GM12878 (cell line): ENCODE results near the gene IFI6. TPM values are rescaled to one million over a fixed set of nuclear protein-coding genes. Genes with fewer than 3 reads are reported as not detected.

Experiments
- polyA plus RNA-seq, 11 experiments: library from polyadenylated mRNA; depleted of rRNA in 4 of 11; unstranded in 6 of 11; stranded (reverse) in 5 of 11; fragments of >200 nt; fragmentation: Nextera tagmentation in 4 of 11; fragmentation: Illumina TruSeq in 1 of 11; extraction: Ambion mirVana in 4 of 11; extraction: Trizol in 1 of 11; gene quantifications; 1 replicate in 1 of 11; 2 replicates in 10 of 11; pipeline versions ENCODE4 v1.2.1 to v1.2.3, GENCODE V29; 2011 to 2016; ENCODE audit warnings: inconsistent platforms in 2 of 11, missing spikeins in 2 of 11, low read depth in 1 of 11
- small RNA-seq: library from RNA; depleted of rRNA; stranded (forward); fragments of <200 nt; gene quantifications from one replicate; pipeline ENCODE3, GENCODE V24; 2014
- total RNA-seq, 4 experiments: library from RNA; depleted of rRNA in 3 of 4; stranded (reverse); fragments of >200 nt in 3 of 4; fragmentation: Illumina TruSeq in 1 of 4; extraction: Trizol in 1 of 4; gene quantifications; 2 replicates each; pipeline versions ENCODE4 v1.2.1 to v1.2.3, GENCODE V29; 2013 to 2021

Gene IFI6
- total and polyA plus RNA-seq, 10 of the 15 experiments (the other 5 are each of a cell fraction or from before 2014, with no cell fraction given), result 5.6 to 123 (median 69.0) TPM

Small RNA genes within 50 kb of the gene (small RNA-seq; reads per million reads assigned to genes)
- not detected for gene AL031729.1
- not detected for gene RNU6-424P
- not detected for gene RNU6-949P

Other genes starting within 250 kb of the IFI6 start
Only the 7 nearest of the 8 such genes appear.
- gene WASF2, start 182.0 kb downstream of the IFI6 start, total RNA-seq (2014; rRNA removed), result 13.5 and 15.6 TPM in 2 replicates
- gene WASF2, start 182.0 kb downstream of the IFI6 start, total RNA-seq (2014; rRNA removed; fragmentation: Illumina TruSeq; extraction: Trizol), result 18.4 TPM in 2 replicates
- 111 and 112 TPM in 2 replicates for gene WASF2, start 182.0 kb downstream of the IFI6 start, total RNA-seq (2021)
- 20.9 and 40.8 TPM in 2 replicates for gene WASF2, start 182.0 kb downstream of the IFI6 start, polyA plus RNA-seq (2011; rRNA removed)
- 67.6 and 74.8 TPM in 2 replicates for gene WASF2, start 182.0 kb downstream of the IFI6 start, polyA plus RNA-seq (2014; fragmentation: Illumina TruSeq; extraction: Trizol)
- 1 to 10 TPM; 7.0 to 9.3 TPM for gene WASF2, start 182.0 kb downstream of the IFI6 start, polyA plus RNA-seq (2014; fragmentation: Nextera tagmentation; extraction: Ambion mirVana)
- 33.4 and 43.0 TPM in 2 replicates for gene WASF2, start 182.0 kb downstream of the IFI6 start, polyA plus RNA-seq (2014; rRNA removed)
- 100 to 1,000 TPM in 1 of 2 experiments, 10 to 100 TPM in 1; 98.6 to 103 TPM for gene WASF2, start 182.0 kb downstream of the IFI6 start, polyA plus RNA-seq (2016; fragmentation: Nextera tagmentation; extraction: Ambion mirVana)
- 1.1 and 2.0 TPM in 2 replicates for gene AHDC1, start 68.0 kb downstream of the IFI6 start, total RNA-seq (2014; rRNA removed)
- 0.85 and 1.1 TPM in 2 replicates for gene AHDC1, start 68.0 kb downstream of the IFI6 start, total RNA-seq (2014; rRNA removed; fragmentation: Illumina TruSeq; extraction: Trizol)
- gene AHDC1, start 68.0 kb downstream of the IFI6 start, total RNA-seq (2021), result 10.6 and 13.0 TPM in 2 replicates
- 1.1 and 1.2 TPM in 2 replicates for gene AHDC1, start 68.0 kb downstream of the IFI6 start, polyA plus RNA-seq (2011; rRNA removed)
- gene AHDC1, start 68.0 kb downstream of the IFI6 start, polyA plus RNA-seq (2014; fragmentation: Illumina TruSeq; extraction: Trizol), result 1.3 and 1.9 TPM in 2 replicates
- gene AHDC1, start 68.0 kb downstream of the IFI6 start, polyA plus RNA-seq (2014; fragmentation: Nextera tagmentation; extraction: Ambion mirVana), result under 1 TPM; 0.21 to 0.26 TPM
- gene AHDC1, start 68.0 kb downstream of the IFI6 start, polyA plus RNA-seq (2014; rRNA removed), result 5.3 and 7.4 TPM in 2 replicates
- 1 to 10 TPM; 1.4 to 2.0 TPM for gene AHDC1, start 68.0 kb downstream of the IFI6 start, polyA plus RNA-seq (2016; fragmentation: Nextera tagmentation; extraction: Ambion mirVana)
- 97.3 and 105 TPM in 2 replicates for gene FGR, start 37.0 kb downstream of the IFI6 start, total RNA-seq (2014; rRNA removed)
- gene FGR, start 37.0 kb downstream of the IFI6 start, total RNA-seq (2014; rRNA removed; fragmentation: Illumina TruSeq; extraction: Trizol), result 53.3 and 54.3 TPM in 2 replicates
- gene FGR, start 37.0 kb downstream of the IFI6 start, total RNA-seq (2021), result 80.2 and 83.8 TPM in 2 replicates
- 129 and 193 TPM in 2 replicates for gene FGR, start 37.0 kb downstream of the IFI6 start, polyA plus RNA-seq (2011; rRNA removed)
- gene FGR, start 37.0 kb downstream of the IFI6 start, polyA plus RNA-seq (2014; fragmentation: Illumina TruSeq; extraction: Trizol), result 59.5 and 80.8 TPM in 2 replicates
- gene FGR, start 37.0 kb downstream of the IFI6 start, polyA plus RNA-seq (2014; fragmentation: Nextera tagmentation; extraction: Ambion mirVana), result 10 to 100 TPM; 10.9 to 13.1 TPM
- gene FGR, start 37.0 kb downstream of the IFI6 start, polyA plus RNA-seq (2014; rRNA removed), result 108 and 127 TPM in 2 replicates
- 10 to 100 TPM; 60.1 to 68.6 TPM for gene FGR, start 37.0 kb downstream of the IFI6 start, polyA plus RNA-seq (2016; fragmentation: Nextera tagmentation; extraction: Ambion mirVana)
- gene FAM76A, start 53.8 kb upstream of the IFI6 start, total RNA-seq (2014; rRNA removed), result 7.7 and 10.0 TPM in 2 replicates
- 6.7 and 9.0 TPM in 2 replicates for gene FAM76A, start 53.8 kb upstream of the IFI6 start, total RNA-seq (2014; rRNA removed; fragmentation: Illumina TruSeq; extraction: Trizol)
- 7.6 and 9.4 TPM in 2 replicates for gene FAM76A, start 53.8 kb upstream of the IFI6 start, total RNA-seq (2021)
- 6.0 and 7.9 TPM in 2 replicates for gene FAM76A, start 53.8 kb upstream of the IFI6 start, polyA plus RNA-seq (2011; rRNA removed)
- 7.1 and 8.0 TPM in 2 replicates for gene FAM76A, start 53.8 kb upstream of the IFI6 start, polyA plus RNA-seq (2014; fragmentation: Illumina TruSeq; extraction: Trizol)
- 10 to 100 TPM in 1 of 2 experiments, 1 to 10 TPM in 1; 7.6 to 13.4 TPM for gene FAM76A, start 53.8 kb upstream of the IFI6 start, polyA plus RNA-seq (2014; fragmentation: Nextera tagmentation; extraction: Ambion mirVana)
- 4.7 and 5.4 TPM in 2 replicates for gene FAM76A, start 53.8 kb upstream of the IFI6 start, polyA plus RNA-seq (2014; rRNA removed)
- gene FAM76A, start 53.8 kb upstream of the IFI6 start, polyA plus RNA-seq (2016; fragmentation: Nextera tagmentation; extraction: Ambion mirVana), result 10 to 100 TPM in 1 of 2 experiments, 1 to 10 TPM in 1; 6.8 to 11.1 TPM
- gene STX12, start 101.0 kb upstream of the IFI6 start, total RNA-seq (2014; rRNA removed), result 29.9 and 32.7 TPM in 2 replicates
- 29.4 and 33.6 TPM in 2 replicates for gene STX12, start 101.0 kb upstream of the IFI6 start, total RNA-seq (2014; rRNA removed; fragmentation: Illumina TruSeq; extraction: Trizol)
- gene STX12, start 101.0 kb upstream of the IFI6 start, total RNA-seq (2021), result 24.5 and 29.3 TPM in 2 replicates
- 22.5 and 29.6 TPM in 2 replicates for gene STX12, start 101.0 kb upstream of the IFI6 start, polyA plus RNA-seq (2011; rRNA removed)
- 35.0 and 44.5 TPM in 2 replicates for gene STX12, start 101.0 kb upstream of the IFI6 start, polyA plus RNA-seq (2014; fragmentation: Illumina TruSeq; extraction: Trizol)
- 10 to 100 TPM; 23.5 to 26.9 TPM for gene STX12, start 101.0 kb upstream of the IFI6 start, polyA plus RNA-seq (2014; fragmentation: Nextera tagmentation; extraction: Ambion mirVana)
- gene STX12, start 101.0 kb upstream of the IFI6 start, polyA plus RNA-seq (2014; rRNA removed), result 19.2 and 30.1 TPM in 2 replicates
- gene STX12, start 101.0 kb upstream of the IFI6 start, polyA plus RNA-seq (2016; fragmentation: Nextera tagmentation; extraction: Ambion mirVana), result 10 to 100 TPM; 20.2 to 25.5 TPM
- 63.2 and 77.0 TPM in 2 replicates for gene PPP1R8, start 158.6 kb upstream of the IFI6 start, total RNA-seq (2014; rRNA removed)
- gene PPP1R8, start 158.6 kb upstream of the IFI6 start, total RNA-seq (2014; rRNA removed; fragmentation: Illumina TruSeq; extraction: Trizol), result 50.9 and 55.6 TPM in 2 replicates
- gene PPP1R8, start 158.6 kb upstream of the IFI6 start, total RNA-seq (2021), result 47.2 and 50.3 TPM in 2 replicates
- 59.6 and 60.5 TPM in 2 replicates for gene PPP1R8, start 158.6 kb upstream of the IFI6 start, polyA plus RNA-seq (2011; rRNA removed)
- gene PPP1R8, start 158.6 kb upstream of the IFI6 start, polyA plus RNA-seq (2014; fragmentation: Illumina TruSeq; extraction: Trizol), result 61.7 and 69.5 TPM in 2 replicates
- 10 to 100 TPM; 14.5 to 15.3 TPM for gene PPP1R8, start 158.6 kb upstream of the IFI6 start, polyA plus RNA-seq (2014; fragmentation: Nextera tagmentation; extraction: Ambion mirVana)
- gene PPP1R8, start 158.6 kb upstream of the IFI6 start, polyA plus RNA-seq (2014; rRNA removed), result 57.1 and 65.0 TPM in 2 replicates
- gene PPP1R8, start 158.6 kb upstream of the IFI6 start, polyA plus RNA-seq (2016; fragmentation: Nextera tagmentation; extraction: Ambion mirVana), result 10 to 100 TPM; 10.2 to 13.1 TPM
- 70.0 and 74.0 TPM in 2 replicates for gene THEMIS2, start 200.4 kb upstream of the IFI6 start, total RNA-seq (2014; rRNA removed)
- 30.6 and 32.5 TPM in 2 replicates for gene THEMIS2, start 200.4 kb upstream of the IFI6 start, total RNA-seq (2014; rRNA removed; fragmentation: Illumina TruSeq; extraction: Trizol)
- 50.5 and 58.7 TPM in 2 replicates for gene THEMIS2, start 200.4 kb upstream of the IFI6 start, total RNA-seq (2021)
- 65.4 and 114 TPM in 2 replicates for gene THEMIS2, start 200.4 kb upstream of the IFI6 start, polyA plus RNA-seq (2011; rRNA removed)
- gene THEMIS2, start 200.4 kb upstream of the IFI6 start, polyA plus RNA-seq (2014; fragmentation: Illumina TruSeq; extraction: Trizol), result 28.7 and 33.4 TPM in 2 replicates
- gene THEMIS2, start 200.4 kb upstream of the IFI6 start, polyA plus RNA-seq (2014; fragmentation: Nextera tagmentation; extraction: Ambion mirVana), result 10 to 100 TPM in 1 of 2 experiments, 1 to 10 TPM in 1; 9.1 to 12.9 TPM
- gene THEMIS2, start 200.4 kb upstream of the IFI6 start, polyA plus RNA-seq (2014; rRNA removed), result 59.5 and 59.7 TPM in 2 replicates
- gene THEMIS2, start 200.4 kb upstream of the IFI6 start, polyA plus RNA-seq (2016; fragmentation: Nextera tagmentation; extraction: Ambion mirVana), result 10 to 100 TPM; 37.7 to 38.9 TPM